PFSK-1 (cell line): ENCODE measurements around the gene HK1.

Source experiments
- FOXP2 ChIP-seq: optimal IDR thresholded peaks from 2 replicates; pipeline ENCODE3; 2011; ENCODE audit warnings: borderline replicate concordance, control low read depth, inconsistent platforms; ENCODE audit not compliant: insufficient read depth; ENCODE audit errors: extremely low read length, extremely low read depth
- POLR2AphosphoS5 ChIP-seq: IDR thresholded peaks from 2 replicates; pipeline ENCODE4 v1.6.1; 2012; ENCODE audit warnings: low read depth, mild to moderate bottlenecking, control low read depth, low read length, moderate library complexity
- REST ChIP-seq, 2 experiments: IDR thresholded peaks; 2 replicates each; pipeline versions ENCODE4 v1.6.1 to v1.8.0; 2011 to 2012; ENCODE audit warnings: low read depth in 2 of 2, low read length in 2 of 2, control low read depth in 1 of 2, inconsistent platforms in 1 of 2, mild to moderate bottlenecking in 1 of 2, moderate library complexity in 1 of 2; ENCODE audit not compliant: insufficient read depth in 1 of 2
- SIN3A ChIP-seq: IDR thresholded peaks from 2 replicates; pipeline ENCODE4 v1.6.1; 2012; ENCODE audit warnings: mild to moderate bottlenecking, low read length, moderate library complexity, borderline replicate concordance; ENCODE audit not compliant: insufficient read depth
- TAF1 ChIP-seq: IDR thresholded peaks from 2 replicates; pipeline ENCODE4 v1.6.1; 2012; ENCODE audit warnings: low read length, control low read depth, borderline replicate concordance; ENCODE audit not compliant: insufficient read depth

The HK1 gene

GRCh38 chr10:69425041-69425440 is 146.7 kb downstream of the HK1 start:
- TF ChIP-seq POLR2AphosphoS5 (peak; percentile 50), TAF1 (no peak), REST (IDR thresholded peaks at IDR 0.05; ENCODE audit: insufficient read depth in 1 of 2, low read depth in 2 of 2, low read length in 2 of 2) (0 out of 4 replicates have a peak, but pooled peaks of 1 of the 2 experiments have one; percentile 32)

- no peak for TF ChIP-seq FOXP2
- no peak for TF ChIP-seq SIN3A
- no peak for TF ChIP-seq POLR2AphosphoS5
- no peak for TF ChIP-seq REST (IDR thresholded peaks at IDR 0.05; ENCODE audit: insufficient read depth in 1 of 2, low read depth in 2 of 2, low read length in 2 of 2)
- no peak for TF ChIP-seq TAF1
These were observed 147.4 kb downstream of the HK1 start for GRCh38 chr10:69425511-69426298.

- TF ChIP-seq POLR2AphosphoS5 (no peak), FOXP2 (peak; percentile 31)
These were observed 148.1 kb downstream of the HK1 start for GRCh38 chr10:69426376-69426727.

GRCh38 chr10:69428165-69428564 is 149.9 kb downstream of the HK1 start:
- TF ChIP-seq TAF1 (no peak), FOXP2 (no peak), REST (IDR thresholded peaks at IDR 0.05; ENCODE audit: insufficient read depth in 1 of 2, low read depth in 2 of 2, low read length in 2 of 2) (no peak), SIN3A (no peak)

GRCh38 chr10:69434169-69434568 is 155.9 kb downstream of the HK1 start:
- TF ChIP-seq SIN3A = no peak
- TF ChIP-seq REST (IDR thresholded peaks at IDR 0.05; ENCODE audit: insufficient read depth in 1 of 2, low read depth in 2 of 2, low read length in 2 of 2) = no peak
- TF ChIP-seq FOXP2 = no peak
- no peak for TF ChIP-seq TAF1
- no peak for TF ChIP-seq POLR2AphosphoS5
